ENCODE data around the gene PPP1R1A. TPM values are rescaled to one million over a fixed set of nuclear protein-coding genes. Genes with fewer than 3 reads are reported as not detected.

PPP1R1A gene
- total RNA-seq, 5 donors from 2014 or later (not counting 1 experiment from before 2014, with no cell fraction given): not detected

GRCh38 chr12:54538136-54538700, 50.2 kb downstream of the PPP1R1A start:
- Histone ChIP-seq H3K27me3 (replicated peaks in 1 of 2; ENCODE audit: control insufficient read depth in 2 of 2, extremely low read depth in 1 of 2, insufficient read depth in 2 of 2, low read length in 1 of 2) (no peaks in the 10 kb centered on the region), H3K4me3 (ENCODE audit: control insufficient read depth in 1 of 2, extremely low read depth in 1 of 2, low read length in 1 of 2) (no peak overlapping the region), H3K27ac (ENCODE audit: low read length) (no peak overlapping the region), H3K36me3 (ENCODE audit: control insufficient read depth in 2 of 2, extremely low read depth in 1 of 2, insufficient read depth in 1 of 2, low read length in 1 of 2) (peaks cover 22 to 99% of the 10 kb centered on the region in 2 donors), H3K9me3 (no peaks in the 10 kb centered on the region), H3K4me1 (ENCODE audit: control insufficient read depth in 1 of 2, extremely low read depth in 1 of 2, insufficient read depth in 2 of 2, low read length in 2 of 2) (no peaks in the 10 kb centered on the region)
- CTCF ChIA-PET: no interaction called here
- no peak overlapping the region for H3K27ac Mint-ChIP-seq
- H3K4me3 Mint-ChIP-seq: no peak overlapping the region
- POLR2A ChIA-PET: no interaction called here
- H3K4me1 Mint-ChIP-seq: no peaks in the 10 kb centered on the region
- H3K36me3 Mint-ChIP-seq: peaks cover 80% of the 10 kb centered on the region
- H3K9me3 Mint-ChIP-seq: no peaks in the 10 kb centered on the region
- 100% methylated on average over 2 of the region's 3 CpGs for WGBS (ENCODE audit: insufficient coverage)
- no peak for ATAC-seq (replicated peaks in 1 of 4)
- no peak for DNase-seq
- no peaks in the 10 kb centered on the region for H3K27me3 Mint-ChIP-seq

GRCh38 chr12:54535474-54535873, 53.0 kb downstream of the PPP1R1A start:
- Histone ChIP-seq H3K27me3 (replicated peaks in 1 of 2; ENCODE audit: control insufficient read depth in 2 of 2, extremely low read depth in 1 of 2, insufficient read depth in 2 of 2, low read length in 1 of 2) (no peaks in the 10 kb centered on the region), H3K9me3 (no peaks in the 10 kb centered on the region), H3K27ac (ENCODE audit: low read length) (no peak overlapping the region), H3K4me1 (ENCODE audit: control insufficient read depth in 1 of 2, extremely low read depth in 1 of 2, insufficient read depth in 2 of 2, low read length in 2 of 2) (no peaks in the 10 kb centered on the region), H3K4me3 (ENCODE audit: control insufficient read depth in 1 of 2, extremely low read depth in 1 of 2, low read length in 1 of 2) (no peak overlapping the region), H3K36me3 (ENCODE audit: control insufficient read depth in 2 of 2, extremely low read depth in 1 of 2, insufficient read depth in 1 of 2, low read length in 1 of 2) (peaks cover 17 to 100% of the 10 kb centered on the region in 2 donors)
- DNase-seq (no peak), ATAC-seq (replicated peaks in 1 of 4) (no peak)
- Mint-ChIP-seq H3K36me3 (peaks cover 93% of the 10 kb centered on the region), H3K4me3 (peak overlapping the region in 1 of 3 donors; percentile 14), H3K27me3 (no peaks in the 10 kb centered on the region), H3K27ac (peak overlapping the region in 1 of 2 donors; percentile 49), H3K4me1 (no peaks in the 10 kb centered on the region), H3K9me3 (no peaks in the 10 kb centered on the region)
- CTCF ChIA-PET: no interaction called here
- POLR2A ChIA-PET: no interaction called here

- Mint-ChIP-seq H3K4me3 (no peak overlapping the region), H3K9me3 (no peaks in the 10 kb centered on the region), H3K27me3 (no peaks in the 10 kb centered on the region), H3K4me1 (peaks cover 0 to 5% (median 0%) of the 10 kb centered on the region in 3 donors), H3K36me3 (peaks cover 86% of the 10 kb centered on the region), H3K27ac (no peak overlapping the region)
- ATAC-seq (replicated peaks in 1 of 4): no peak
- no peaks in the 10 kb centered on the region for H3K4me1 ChIP-seq (ENCODE audit: control insufficient read depth in 1 of 2, extremely low read depth in 1 of 2, insufficient read depth in 2 of 2, low read length in 2 of 2)
- no peaks in the 10 kb centered on the region for H3K27me3 ChIP-seq (replicated peaks in 1 of 2; ENCODE audit: control insufficient read depth in 2 of 2, extremely low read depth in 1 of 2, insufficient read depth in 2 of 2, low read length in 1 of 2)
- no peak overlapping the region for H3K27ac ChIP-seq (ENCODE audit: low read length)
- H3K4me3 ChIP-seq (ENCODE audit: control insufficient read depth in 1 of 2, extremely low read depth in 1 of 2, low read length in 1 of 2): no peak overlapping the region
- ChIA-PET POLR2A (no interaction called here), CTCF (interaction anchor here (0.6 to 1.0 kb wide), 2 partner anchors 23 to 35 kb away, joined by 3 to 5 read pairs; no protein-coding TSS in a partner anchor)
- WGBS (ENCODE audit: insufficient coverage): 100% methylated on average over 3 of the region's 4 CpGs
- no peak for DNase-seq
- H3K9me3 ChIP-seq: no peaks in the 10 kb centered on the region
- peaks cover 14 to 99% of the 10 kb centered on the region in 2 donors for H3K36me3 ChIP-seq (ENCODE audit: control insufficient read depth in 2 of 2, extremely low read depth in 1 of 2, insufficient read depth in 1 of 2, low read length in 1 of 2)
Observed at GRCh38 chr12:54529581-54529980, 58.9 kb downstream of the PPP1R1A start.

Other genes starting within 250 kb of the PPP1R1A start
- gene GPR84, start 224.2 kb downstream of the PPP1R1A start, total RNA-seq: not detected
- gene ZNF385A, start 203.9 kb downstream of the PPP1R1A start, total RNA-seq: 1 to 10 TPM in 4 of 5 donors, under 1 TPM in 1; 0.90 to 2.7 (median 1.2) TPM
- gene ITGA5, start 169.4 kb downstream of the PPP1R1A start, total RNA-seq: 100 to 1,000 TPM in 3 of 5 donors, 10 to 100 TPM in 2; 58.6 to 183 (median 169) TPM
- gene GTSF1, start 115.1 kb downstream of the PPP1R1A start, total RNA-seq: 1 to 10 TPM; 2.5 to 7.3 (median 3.7) TPM
- gene NCKAP1L, start 90.9 kb downstream of the PPP1R1A start, total RNA-seq: 100 to 1,000 TPM; 107 to 138 (median 126) TPM
- gene PDE1B, start 39.1 kb downstream of the PPP1R1A start, total RNA-seq: 10 to 100 TPM in 2 of 5 donors, 1 to 10 TPM in 3; 3.5 to 13.2 (median 5.4) TPM
- not detected for gene LACRT, start 46.2 kb upstream of the PPP1R1A start, total RNA-seq
- not detected for gene DCD, start 59.7 kb upstream of the PPP1R1A start, total RNA-seq

Data from T-cell (primary cell).